Right cardiac atrium (tissue), 5 donors: ENCODE data around the gene CTDNEP1. TPM values are rescaled to one million over a fixed set of nuclear protein-coding genes. Genes with fewer than 3 reads are reported as not detected.

ENCODE experiments used
- ATAC-seq, 2 donors: fragments of 200-7000 bp; cut with Tn5 transposase; one replicate each; pipeline versions ENCODE4 v1.8.0 to v1.9.1; 2020; ENCODE audit warnings: moderate library complexity in 2 of 2, mild to moderate bottlenecking in 1 of 2
- DNase-seq, 3 donors: peaks; one replicate each; pipeline ENCODE4 v3.0.0-alpha.2; 2020
- H3K27ac ChIP-seq: one replicate; pipeline ENCODE4 v1.5.1; 2013; ENCODE audit warnings: mild to moderate bottlenecking, low read length, control low read depth, moderate library complexity
- H3K27me3 ChIP-seq: one replicate; pipeline ENCODE4 v1.6.1; 2013; ENCODE audit not compliant: control insufficient read depth, insufficient read depth
- H3K4me1 ChIP-seq: one replicate; pipeline ENCODE4 v1.6.1; 2013; ENCODE audit warnings: low read length; ENCODE audit not compliant: control insufficient read depth, insufficient read depth
- H3K4me3 ChIP-seq: one replicate; pipeline ENCODE4 v1.5.1; 2013; ENCODE audit warnings: low read length, control low read depth
- H3K9me3 ChIP-seq: one replicate; pipeline ENCODE4 v1.6.1; 2013; ENCODE audit warnings: low read length; ENCODE audit not compliant: control insufficient read depth
- WGBS: extraction: QIAGEN DNeasy Blood & Tissue Kit; methylation state at CpG from one replicate; pipeline ENCODE4 v1.1.7; 2013; 5-methylcytosine and 5-hydroxymethylcytosine counted together
- intact Hi-C, 4 donors: fragments of 100-400 bp; cut with DNase I; formaldehyde crosslinking; loops; one replicate each; pipeline versions ENCODE4 v1.11.0 to v1.14.0; 2022 to 2023
- long read RNA-seq, 4 donors: library from polyadenylated mRNA; unstranded; transcript quantifications; one replicate each; pipeline ENCODE4 v2.0.0, GENCODE V29; 2020 to 2021
- polyA plus RNA-seq: library from polyadenylated mRNA; stranded (reverse); fragments of 200-250 nt; gene quantifications from one replicate; pipeline ENCODE4 v1.2.3, GENCODE V29; 2013
- total RNA-seq, 4 donors: library from RNA; stranded (reverse); fragmentation: NEBNext Ultra II Directional; extraction: Animal tissue kit (Norgen Biotek cat#: 25700); gene quantifications; one replicate each; pipeline ENCODE4 v1.2.1, GENCODE V29; 2021
- donor health status: healthy with polysubstance abuse.
- donor health status: DM: no; HTN: yes; CAD: no.
- donor health status: DM: no; HTN: no; CAD: no.
- donor health status: DM: no; HTN: yes; CAD: no; lungs with severe emphysema.
- donor health status: DM: yes; HTN: yes; CAD: no.

The CTDNEP1 gene
- total RNA-seq (100 to 1,000 TPM; 118 to 124 (median 122) TPM), polyA plus RNA-seq (80.1 TPM)
- long read RNA-seq, donor 1, transcript CTDNEP1-210 (8 exons, 1,708 nt), result major isoform, 93 of 104 reads
- long read RNA-seq, donor 1, partial matches to known transcripts, result 5 of 104 reads
- long read RNA-seq, donor 1, other reads (novel, unspliced or antisense), result 6 of 104 reads
- long read RNA-seq, donor 2, transcript CTDNEP1-210 (8 exons, 1,708 nt), result major isoform, 32 of 36 reads
- long read RNA-seq, donor 2, partial matches to known transcripts, result 0 of 36 reads
- long read RNA-seq, donor 2, other reads (novel, unspliced or antisense), result 4 of 36 reads
- long read RNA-seq, donor 3, transcript CTDNEP1-210 (8 exons, 1,708 nt), result major isoform, 26 of 42 reads
- long read RNA-seq, donor 3, partial matches to known transcripts, result 10 of 42 reads
- long read RNA-seq, donor 3, other reads (novel, unspliced or antisense), result 6 of 42 reads
- long read RNA-seq, donor 4, transcript CTDNEP1-210 (8 exons, 1,708 nt), result major isoform, 54 of 63 reads
- long read RNA-seq, donor 4, partial matches to known transcripts, result 2 of 63 reads
- long read RNA-seq, donor 4, other reads (novel, unspliced or antisense), result 5 of 63 reads

DNA sequence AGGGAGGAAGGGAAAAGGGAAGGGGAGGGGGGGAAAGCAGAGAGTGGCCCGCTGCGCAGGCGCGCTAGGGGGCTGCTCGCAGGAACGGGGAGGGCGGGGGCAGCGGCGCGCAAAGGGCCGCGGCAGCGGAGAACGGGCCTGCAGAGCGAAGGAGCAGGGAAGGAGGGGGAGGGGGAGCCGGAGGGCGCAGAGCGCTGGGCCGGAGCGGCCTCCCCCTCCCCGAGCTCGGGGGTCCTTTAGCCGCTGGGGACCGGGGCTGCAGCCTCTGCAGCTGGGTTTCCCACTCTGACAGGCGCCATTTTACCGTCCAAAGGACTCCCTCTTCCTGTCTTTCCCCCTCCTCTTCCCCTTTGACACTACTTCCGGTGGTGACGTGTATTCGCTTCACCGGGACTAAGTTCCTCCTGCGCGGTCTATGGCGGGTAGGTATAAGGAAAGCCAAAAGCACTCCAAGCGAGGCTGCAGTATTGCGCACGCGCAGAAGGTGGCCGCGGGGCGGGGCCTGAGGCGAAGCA, at the start of gene CTDNEP1:
TSS of gene CTDNEP1 (minus strand) at position 74 of the 515 bp plus-strand sequence. CDS start 438 bp downstream, outside the sequence.
- intact Hi-C loops, result no loop called here
- H3K4me1 ChIP-seq, result peaks cover 13% of the 10 kb centered on the region

DNA sequence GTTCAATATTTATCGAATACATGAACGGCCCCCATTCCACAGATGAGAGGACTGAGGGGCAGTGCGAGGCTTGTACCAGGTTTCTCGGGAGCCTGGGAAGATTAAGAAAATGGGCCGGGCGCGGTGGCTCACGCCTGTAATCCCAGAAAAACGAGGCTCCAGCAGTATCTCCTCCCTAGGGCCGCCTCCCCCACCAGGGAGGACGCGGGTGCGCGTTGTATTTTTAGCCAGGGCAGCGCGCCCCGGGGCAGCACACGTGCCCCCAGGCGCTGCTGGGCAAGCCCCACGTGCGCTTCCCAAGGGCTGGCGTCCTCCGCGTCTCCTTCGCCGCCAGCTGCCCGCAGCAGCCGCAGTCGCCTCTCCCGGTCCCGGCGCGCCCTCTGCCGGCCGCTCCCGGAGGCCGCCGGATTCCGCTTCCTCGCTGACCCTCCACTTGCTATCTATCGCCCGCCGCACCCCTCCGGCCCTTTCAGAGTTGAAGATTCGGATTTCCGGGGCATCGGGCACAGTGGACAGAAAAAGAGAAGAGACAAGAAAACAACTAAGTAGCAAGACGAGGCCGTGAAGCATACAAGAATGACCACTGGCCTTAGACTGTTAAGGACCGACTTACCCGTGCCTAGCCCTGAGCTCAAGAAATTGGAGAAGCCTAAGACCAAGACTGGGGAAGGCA, 44.8 kb upstream of the CTDNEP1 start:
- H3K27me3 ChIP-seq, result no peaks in the 10 kb centered on the region
- H3K27ac ChIP-seq, result peak overlapping the region; percentile 71
- H3K9me3 ChIP-seq, result no peaks in the 10 kb centered on the region
- H3K4me1 ChIP-seq, result peaks cover 12% of the 10 kb centered on the region
- DNase-seq, result peak; percentile 86 to 95 (median 94)
- intact Hi-C loops, result loop anchor here (1.0 to 10.0 kb wide), 3 partner anchors 16 to 48 kb away; partner anchors contain the start of gene SLC2A4 (in 2 of the 4)
- 3% methylated on average over 51 of the region's 51 CpGs for WGBS
- no peak overlapping the region for H3K4me3 ChIP-seq
- peak; percentile 83 to 84 for ATAC-seq

More for the DNA sequence above, at the start of gene CTDNEP1:
- H3K4me3 ChIP-seq, result peak within 1 kb of the TSS; percentile 97
- no peaks in the 10 kb centered on the region for H3K27me3 ChIP-seq
- H3K9me3 ChIP-seq, result no peaks in the 10 kb centered on the region
- 1% methylated on average over 40 of the region's 41 CpGs for WGBS
- peak within 1 kb of the TSS; percentile 99 for H3K27ac ChIP-seq
- DNase-seq (peak; percentile 97 to 99 (median 99)), ATAC-seq (peak; percentile 96 to 97)

DNA sequence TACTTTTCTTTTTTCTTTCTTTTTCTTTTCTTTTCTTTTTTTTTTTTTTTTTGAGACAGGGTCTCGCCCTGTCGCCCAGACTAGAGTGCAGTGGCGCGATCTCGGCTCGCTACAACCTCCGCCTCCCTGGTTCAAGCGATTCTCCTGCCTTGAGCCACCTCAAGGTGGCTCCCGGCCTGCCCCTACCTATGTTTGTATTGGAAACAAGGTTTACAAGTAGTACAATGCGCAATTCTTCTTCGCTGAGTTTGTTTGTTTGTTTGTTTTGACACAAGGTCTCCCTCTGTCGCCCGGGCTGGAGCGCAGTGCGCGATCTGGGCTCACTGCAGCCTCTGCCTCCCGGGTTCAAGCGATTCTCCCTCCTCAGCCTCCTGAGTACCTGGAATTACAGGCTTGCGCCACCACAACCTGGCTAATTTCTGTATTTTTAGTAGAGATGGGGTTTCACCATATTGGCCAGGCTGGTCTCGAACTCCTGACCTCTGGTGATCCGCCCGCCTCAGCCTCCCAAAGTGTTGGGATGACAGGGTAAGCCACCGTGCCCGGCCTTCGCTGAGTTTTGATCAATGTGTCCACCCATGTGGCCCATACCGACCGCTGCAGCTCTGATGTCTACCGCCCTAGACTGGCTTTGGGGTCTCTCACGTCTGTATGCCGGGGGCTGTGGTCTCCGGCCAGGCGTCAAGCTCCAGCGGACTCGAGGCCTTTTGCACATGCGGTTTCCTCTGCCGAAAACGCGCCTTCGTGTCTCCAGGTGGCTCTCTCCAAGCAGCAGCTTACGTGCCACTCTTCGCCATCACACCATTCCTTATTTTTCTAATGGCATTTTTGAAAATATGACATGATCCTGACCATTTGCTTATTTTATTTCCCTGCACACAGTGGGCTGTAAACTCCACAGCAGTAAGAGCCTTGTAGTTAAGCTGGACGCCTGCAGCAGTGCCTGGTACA, 44.0 kb upstream of the CTDNEP1 start:
- intact Hi-C loops, result loop anchor here (1.0 to 10.0 kb wide), 3 partner anchors 15 to 49 kb away; partner anchors contain the start of gene SLC2A4 (in 2 of the 4)
- peaks cover 12% of the 10 kb centered on the region for H3K4me1 ChIP-seq
- H3K27ac ChIP-seq, result peak overlapping the region; percentile 71
- peak in 1 of 3 donors; percentile 29 for DNase-seq
- WGBS, result 59% methylated on average over 42 of the region's 42 CpGs
- H3K4me3 ChIP-seq, result no peak overlapping the region
- no peaks in the 10 kb centered on the region for H3K27me3 ChIP-seq
- ATAC-seq, result no peak
- no peaks in the 10 kb centered on the region for H3K9me3 ChIP-seq

DNA sequence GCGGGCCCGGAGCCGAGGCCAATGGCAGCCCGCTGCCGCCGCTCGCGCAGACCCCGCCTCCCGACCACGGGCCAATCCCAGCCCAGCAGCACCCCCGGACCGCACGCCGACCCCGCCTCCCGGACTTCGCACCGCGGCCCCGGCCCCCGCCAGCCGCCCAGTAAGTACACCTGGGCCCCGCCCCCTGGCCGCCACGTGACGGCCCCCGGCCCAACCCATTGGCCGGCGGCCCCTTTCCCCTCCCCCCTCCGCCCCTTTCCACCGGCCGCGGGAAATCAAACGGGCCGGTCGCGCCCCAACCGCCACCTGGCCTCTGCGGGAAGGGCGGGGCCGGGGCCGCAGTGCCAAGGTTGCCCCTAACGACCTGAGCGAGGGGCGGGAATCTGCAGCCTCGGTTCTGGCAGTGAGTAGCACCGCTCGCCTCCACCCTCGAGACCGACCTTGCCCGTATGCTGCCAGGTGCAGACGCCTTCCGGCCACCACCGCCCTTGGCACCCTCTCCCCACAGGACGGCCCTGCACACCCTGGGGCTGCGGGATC, 43.1 kb upstream of the CTDNEP1 start, which contains the start of gene YBX2:
TSS of gene YBX2 (minus strand) at position 26 of the 540 bp plus-strand sequence. CDS start 139 bp downstream, outside the sequence.
- 3% methylated on average over 57 of the region's 57 CpGs for WGBS
- peak; percentile 39 to 49 for ATAC-seq
- Histone ChIP-seq H3K9me3 (no peaks in the 10 kb centered on the region), H3K4me1 (peaks cover 12% of the 10 kb centered on the region), H3K4me3 (peak within 1 kb of the TSS; percentile 34), H3K27me3 (no peaks in the 10 kb centered on the region), H3K27ac (no peak within 1 kb of the TSS)
- DNase-seq, result peak; percentile 65 to 90 (median 83)
- intact Hi-C loops, result loop anchor here in 1 of 4 donors (10.0 kb wide), 1 partner anchor 50 kb away; no protein-coding TSS in a partner anchor

DNA sequence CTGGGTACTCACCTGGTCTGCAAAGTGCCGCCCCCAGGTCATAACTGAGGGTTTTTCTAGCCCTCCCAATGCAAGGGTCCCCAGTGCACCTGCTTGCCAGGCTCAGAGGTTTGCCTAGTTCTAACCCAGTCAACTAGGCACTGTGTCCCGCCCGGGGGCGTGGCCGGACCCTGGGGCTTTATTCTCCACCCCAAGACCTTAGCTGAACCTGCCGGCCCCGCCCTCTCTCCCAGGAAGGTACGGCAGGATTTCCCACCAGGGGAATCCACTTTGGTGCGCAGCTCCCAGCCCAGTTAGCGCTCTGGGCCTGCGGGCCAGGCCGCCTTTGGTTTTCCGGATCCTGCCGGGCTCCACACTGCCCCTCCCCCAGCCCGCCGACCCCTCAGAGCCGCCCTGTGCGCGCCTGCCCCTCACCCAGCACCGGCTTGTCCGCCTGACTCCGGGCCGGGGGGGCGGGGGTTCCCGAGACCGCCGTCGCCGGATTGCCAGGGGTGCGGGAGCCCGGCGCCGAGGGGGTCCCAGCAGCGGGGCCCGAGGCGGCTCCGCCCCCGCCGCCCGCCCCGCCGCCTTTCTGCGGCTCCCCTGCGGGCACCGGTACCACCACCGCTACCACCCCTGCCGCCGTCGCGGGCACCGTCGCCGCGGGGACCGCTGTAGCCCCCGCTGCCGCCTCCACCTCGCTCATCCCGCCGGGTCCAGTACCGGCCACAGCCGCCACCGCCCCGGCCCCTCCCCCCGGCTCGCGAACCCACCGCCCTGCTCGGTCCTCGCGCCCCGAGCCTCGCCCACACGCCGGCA, 42.5 kb upstream of the CTDNEP1 start:
- ATAC-seq, result no peak
- DNase-seq, result peak in 2 of 3 donors; percentile 54 to 78
- H3K9me3 ChIP-seq, result no peaks in the 10 kb centered on the region
- H3K27ac ChIP-seq, result no peak overlapping the region
- 6% methylated on average over 74 of the region's 75 CpGs for WGBS
- intact Hi-C loops, result loop anchor here in 1 of 4 donors (10.0 kb wide), 1 partner anchor 51 kb away; no protein-coding TSS in a partner anchor
- peak overlapping the region; percentile 34 for H3K4me3 ChIP-seq
- peaks cover 12% of the 10 kb centered on the region for H3K4me1 ChIP-seq
- no peaks in the 10 kb centered on the region for H3K27me3 ChIP-seq

DNA sequence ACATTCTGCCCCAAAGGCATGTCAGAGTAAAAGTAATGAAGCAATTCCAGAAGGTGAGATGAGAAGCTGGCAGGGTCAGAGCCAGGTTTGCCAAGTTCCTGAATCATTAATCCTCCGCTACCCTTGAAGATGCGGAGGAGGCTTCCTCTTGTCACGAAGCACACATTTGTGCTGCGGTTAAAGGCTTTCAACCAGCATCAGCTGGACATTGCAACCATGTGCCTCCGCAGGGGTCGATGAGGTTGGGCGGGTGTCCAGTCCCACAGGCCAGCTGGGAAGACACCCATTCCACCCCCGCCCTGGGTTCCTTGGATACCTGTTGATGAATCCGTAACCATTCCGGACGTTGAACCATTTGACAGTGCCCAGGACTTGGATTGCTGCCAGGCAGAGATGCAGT, 41.6 kb upstream of the CTDNEP1 start:
- no peak overlapping the region for H3K4me3 ChIP-seq
- no peaks in the 10 kb centered on the region for H3K27me3 ChIP-seq
- no peaks in the 10 kb centered on the region for H3K9me3 ChIP-seq
- no peak for ATAC-seq
- no peak overlapping the region for H3K27ac ChIP-seq
- intact Hi-C loops, result loop anchor here in 1 of 4 donors (10.0 kb wide), 1 partner anchor 52 kb away; no protein-coding TSS in a partner anchor
- H3K4me1 ChIP-seq, result peaks cover 12% of the 10 kb centered on the region
- 72% methylated on average over 11 of the region's 11 CpGs for WGBS
- peak in 2 of 3 donors; percentile 41 to 57 for DNase-seq

DNA sequence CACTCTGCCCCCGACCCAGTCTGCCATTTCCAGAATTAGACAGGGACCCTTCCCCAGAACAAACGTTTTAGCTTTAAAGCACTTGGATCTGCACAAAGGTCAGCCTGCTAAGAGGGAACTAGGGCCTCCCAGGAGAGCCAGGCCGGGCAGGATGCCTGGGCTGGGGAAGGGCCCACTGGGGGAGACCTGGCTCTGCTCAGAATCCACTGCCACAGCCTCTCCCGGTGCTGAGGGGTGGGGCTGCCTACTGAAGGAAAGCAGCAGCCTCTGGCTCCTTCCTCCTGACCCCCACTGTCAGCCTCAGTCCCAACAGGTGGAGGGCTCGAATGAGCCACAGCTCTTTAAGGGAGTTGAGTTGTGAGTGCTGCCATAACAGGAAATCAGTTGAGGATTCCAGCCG, 41.2 kb upstream of the CTDNEP1 start:
- intact Hi-C loops, result loop anchor here in 1 of 4 donors (10.0 kb wide), 1 partner anchor 52 kb away; no protein-coding TSS in a partner anchor
- DNase-seq, result peak in 1 of 3 donors; percentile 79
- WGBS, result 20% methylated on average over 6 of the region's 6 CpGs

DNA sequence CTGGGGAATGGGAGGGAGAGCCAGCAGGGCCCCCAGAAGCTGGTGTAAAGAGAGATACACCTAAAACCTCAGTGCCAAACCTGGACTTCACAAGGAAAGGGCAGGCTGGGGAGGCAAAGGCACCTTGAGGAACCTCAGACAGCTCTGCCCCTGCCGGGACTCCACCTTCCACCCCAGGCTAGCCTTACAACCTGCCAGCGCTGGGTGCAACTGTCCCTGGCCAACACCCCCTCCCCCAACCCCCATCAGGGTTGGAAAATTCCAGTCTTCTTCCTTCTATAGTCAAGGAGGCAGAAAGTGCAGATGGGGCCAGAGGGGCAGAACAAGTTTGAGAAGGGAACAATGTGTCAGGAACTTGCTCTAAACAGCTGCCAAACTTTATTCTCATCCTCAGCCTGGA, 40.7 kb upstream of the CTDNEP1 start:
- Histone ChIP-seq H3K27ac (no peak overlapping the region), H3K9me3 (no peaks in the 10 kb centered on the region), H3K27me3 (no peaks in the 10 kb centered on the region), H3K4me3 (no peak overlapping the region), H3K4me1 (peaks cover 12% of the 10 kb centered on the region)
- DNase-seq, result no peak
- WGBS, result 87% methylated on average over 2 of the region's 2 CpGs
- no peak for ATAC-seq
- intact Hi-C loops, result loop anchor here in 1 of 4 donors (10.0 kb wide), 1 partner anchor 53 kb away; no protein-coding TSS in a partner anchor

More for the DNA sequence above, 41.2 kb upstream of the CTDNEP1 start:
- H3K4me3 ChIP-seq, result no peak overlapping the region
- H3K27ac ChIP-seq, result no peak overlapping the region
- H3K4me1 ChIP-seq, result peaks cover 12% of the 10 kb centered on the region
- H3K27me3 ChIP-seq, result no peaks in the 10 kb centered on the region
- no peaks in the 10 kb centered on the region for H3K9me3 ChIP-seq
- no peak for ATAC-seq

DNA sequence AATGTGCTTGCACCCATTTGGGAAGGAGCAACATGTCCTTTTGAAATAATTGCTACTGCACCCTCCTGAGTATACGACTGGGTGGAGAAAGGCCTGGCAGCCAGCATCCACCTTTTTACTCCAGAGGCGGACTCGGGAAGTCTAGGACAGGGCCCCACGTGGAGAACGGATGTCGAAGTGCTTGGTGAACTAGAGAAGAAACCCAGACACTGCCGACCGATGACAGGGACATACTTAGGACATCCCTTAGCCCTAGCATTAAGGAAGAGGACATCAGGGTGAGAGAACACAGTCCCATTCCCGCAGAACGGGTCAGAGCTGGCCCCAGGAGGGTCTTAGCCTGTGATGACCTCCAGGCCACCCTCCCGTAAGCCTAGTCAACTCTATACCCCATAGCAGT, 39.2 kb upstream of the CTDNEP1 start:
- H3K27ac ChIP-seq, result peak overlapping the region; percentile 30
- 57% methylated on average over 11 of the region's 11 CpGs for WGBS
- H3K9me3 ChIP-seq, result no peaks in the 10 kb centered on the region
- intact Hi-C loops, result loop anchor here in 1 of 4 donors (10.0 kb wide), 1 partner anchor 54 kb away; no protein-coding TSS in a partner anchor
- peaks cover 6% of the 10 kb centered on the region for H3K4me1 ChIP-seq
- H3K27me3 ChIP-seq, result no peaks in the 10 kb centered on the region
- ATAC-seq (peak in 1 of 2 donors; percentile 3), DNase-seq (no peak)
- no peak overlapping the region for H3K4me3 ChIP-seq
